Activated B cell treated with CpG ODN at 0.5 μM for 24 hours (primary cell): ENCODE data around the gene KCNQ1. TPM values are rescaled to one million over a fixed set of nuclear protein-coding genes. Genes with fewer than 3 reads are reported as not detected.

Experiments
- ATAC-seq: fragments of 200-7000 bp; cut with Tn5 transposase; one replicate; pipeline ENCODE4 v1.10.0; 2021; ENCODE audit warnings: low read depth, mild to moderate bottlenecking, moderate library complexity
- CTCF ChIA-PET: fragments of 350-600 bp; sonication (Branson Sonifier 250); formaldehyde crosslinking; loops from one replicate; lab custom pipeline; 2021; ENCODE audit warnings: antibody characterized with exemption; lab: Charles Lee
- POLR2A ChIA-PET: fragments of 350-600 bp; sonication (Branson Sonifier 250); formaldehyde crosslinking; loops from one replicate; lab custom pipeline; 2021; ENCODE audit warnings: antibody characterized with exemption; lab: Charles Lee
- DNase-seq: peaks from one replicate; pipeline ENCODE4 v3.0.0; 2022
- H3K27ac Mint-ChIP-seq: one replicate; pipeline ENCODE4 v1.8.0; 2020; ENCODE audit warnings: mixed read lengths
- H3K27me3 Mint-ChIP-seq: one replicate; pipeline ENCODE4 v1.8.0; 2021; ENCODE audit warnings: mixed read lengths
- H3K36me3 Mint-ChIP-seq: one replicate; pipeline ENCODE4 v1.8.0; 2021; ENCODE audit warnings: low read depth, mixed read lengths
- H3K4me1 Mint-ChIP-seq: one replicate; pipeline ENCODE4 v1.8.0; 2021; ENCODE audit warnings: mixed read lengths
- H3K4me3 Mint-ChIP-seq: one replicate; pipeline ENCODE4 v1.8.0; 2020; ENCODE audit warnings: mild to moderate bottlenecking, mixed read lengths
- H3K9me3 Mint-ChIP-seq: one replicate; pipeline ENCODE4 v1.8.0; 2020; ENCODE audit warnings: mixed read lengths
- intact Hi-C: fragments of 100-400 bp; cut with micrococcal nuclease; formaldehyde crosslinking; loops from one replicate; pipeline ENCODE4 v1.15.1; 2024
- total RNA-seq: library from RNA; stranded (reverse); gene quantifications from 2 replicates; pipeline ENCODE4 v1.2.3, GENCODE V29; 2022
- TF ChIP-seq, protein P1 (sequence below): fragments of 200-600 bp; IDR thresholded peaks from one replicate; pipeline ENCODE4 v1.8.0; 2022; ENCODE audit warnings: antibody characterized with exemption, mild to moderate bottlenecking

Gene KCNQ1
- total RNA-seq, 1 donor from 2014 or later: 6.5 TPM

DNA sequence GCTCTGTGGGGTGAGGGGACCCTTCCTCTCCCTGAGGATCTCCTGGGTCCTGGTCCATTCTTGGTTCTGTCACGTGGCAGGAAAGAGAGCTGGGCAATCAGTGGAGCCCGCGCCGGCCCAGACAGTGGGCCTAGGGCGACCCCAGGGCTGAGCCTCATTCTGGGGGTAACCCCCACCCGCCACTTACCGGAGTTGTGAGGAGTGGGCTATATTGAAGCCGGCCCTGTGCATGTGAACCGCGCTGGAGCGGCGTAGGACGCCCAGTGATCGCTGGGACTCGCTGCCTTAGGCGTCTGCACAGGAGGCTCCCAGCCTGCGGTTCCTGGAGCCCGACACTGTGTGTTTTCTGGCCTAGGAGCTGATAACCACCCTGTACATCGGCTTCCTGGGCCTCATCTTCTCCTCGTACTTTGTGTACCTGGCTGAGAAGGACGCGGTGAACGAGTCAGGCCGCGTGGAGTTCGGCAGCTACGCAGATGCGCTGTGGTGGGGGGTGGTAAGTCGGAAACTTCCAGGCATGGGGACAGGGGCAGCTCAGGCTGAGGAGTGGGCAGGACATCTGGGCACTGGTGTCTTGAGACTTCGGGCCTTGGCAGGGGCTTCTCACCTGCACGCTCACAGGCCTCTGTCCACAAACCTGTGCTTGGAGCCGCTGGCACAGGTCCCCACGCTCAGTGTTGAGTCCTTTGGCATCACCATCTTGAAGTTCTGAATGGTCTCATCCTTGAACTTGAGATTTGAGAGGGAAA is 127.9 kb downstream of the KCNQ1 start:
- no peak overlapping the region for H3K27ac Mint-ChIP-seq
- H3K9me3 Mint-ChIP-seq: no peaks in the 10 kb centered on the region
- H3K27me3 Mint-ChIP-seq: no peaks in the 10 kb centered on the region
- no peak for ATAC-seq
- no peak for DNase-seq
- ChIA-PET CTCF (no interaction called here), POLR2A (no interaction called here)
- intact Hi-C loops: no loop called here
- peaks cover 17% of the 10 kb centered on the region for H3K36me3 Mint-ChIP-seq
- TF ChIP-seq, protein P1, sequence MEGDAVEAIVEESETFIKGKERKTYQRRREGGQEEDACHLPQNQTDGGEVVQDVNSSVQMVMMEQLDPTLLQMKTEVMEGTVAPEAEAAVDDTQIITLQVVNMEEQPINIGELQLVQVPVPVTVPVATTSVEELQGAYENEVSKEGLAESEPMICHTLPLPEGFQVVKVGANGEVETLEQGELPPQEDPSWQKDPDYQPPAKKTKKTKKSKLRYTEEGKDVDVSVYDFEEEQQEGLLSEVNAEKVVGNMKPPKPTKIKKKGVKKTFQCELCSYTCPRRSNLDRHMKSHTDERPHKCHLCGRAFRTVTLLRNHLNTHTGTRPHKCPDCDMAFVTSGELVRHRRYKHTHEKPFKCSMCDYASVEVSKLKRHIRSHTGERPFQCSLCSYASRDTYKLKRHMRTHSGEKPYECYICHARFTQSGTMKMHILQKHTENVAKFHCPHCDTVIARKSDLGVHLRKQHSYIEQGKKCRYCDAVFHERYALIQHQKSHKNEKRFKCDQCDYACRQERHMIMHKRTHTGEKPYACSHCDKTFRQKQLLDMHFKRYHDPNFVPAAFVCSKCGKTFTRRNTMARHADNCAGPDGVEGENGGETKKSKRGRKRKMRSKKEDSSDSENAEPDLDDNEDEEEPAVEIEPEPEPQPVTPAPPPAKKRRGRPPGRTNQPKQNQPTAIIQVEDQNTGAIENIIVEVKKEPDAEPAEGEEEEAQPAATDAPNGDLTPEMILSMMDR: no peak
- H3K4me1 Mint-ChIP-seq: no peaks in the 10 kb centered on the region
- no peak overlapping the region for H3K4me3 Mint-ChIP-seq

DNA sequence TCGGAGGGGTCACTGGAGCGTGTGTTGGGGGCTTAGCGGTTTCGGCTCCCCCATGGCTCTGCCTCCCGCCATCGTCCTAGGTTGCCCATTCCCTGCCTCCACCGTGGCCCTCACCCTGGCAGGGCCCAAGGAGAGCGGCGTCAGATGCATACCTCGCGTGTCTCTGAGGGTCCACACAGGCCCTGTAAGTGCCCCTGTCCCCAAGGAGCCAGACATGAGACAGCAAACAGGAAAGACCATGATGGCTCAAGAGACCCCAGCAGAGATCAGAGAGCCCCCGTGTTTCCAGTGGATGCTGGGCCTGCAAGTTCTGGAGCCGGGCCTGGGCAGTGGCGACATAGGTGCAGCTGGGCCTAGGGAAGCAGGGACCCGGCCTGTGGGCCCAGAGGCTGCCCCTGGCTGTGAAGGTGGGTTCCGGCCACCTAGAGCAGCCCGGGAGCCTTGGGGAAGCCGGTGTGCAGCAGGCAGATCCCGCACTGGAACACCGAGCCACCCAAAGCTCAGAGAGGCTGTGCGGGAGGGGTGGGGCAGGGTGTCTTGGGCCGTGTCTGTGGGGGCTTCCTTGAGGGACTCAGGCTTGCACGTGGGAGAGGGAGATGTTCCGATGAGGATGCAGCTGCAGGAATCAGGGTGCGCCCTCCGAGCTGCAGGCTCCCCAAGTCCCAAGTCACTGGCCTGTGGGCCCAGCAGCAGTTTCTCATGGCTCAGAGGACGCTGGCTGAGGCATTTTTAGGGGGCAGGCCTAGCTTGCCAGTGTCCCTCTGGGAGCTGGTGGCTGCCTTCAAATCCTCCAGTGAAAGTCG is 128.6 kb downstream of the KCNQ1 start:
- Mint-ChIP-seq H3K4me1 (no peaks in the 10 kb centered on the region), H3K36me3 (peaks cover 17% of the 10 kb centered on the region), H3K27ac (no peak overlapping the region), H3K9me3 (no peaks in the 10 kb centered on the region), H3K27me3 (no peaks in the 10 kb centered on the region), H3K4me3 (no peak overlapping the region)
- CTCF ChIA-PET: no interaction called here
- TF ChIP-seq, protein P1: no peak
- ATAC-seq (no peak), DNase-seq (no peak)
- POLR2A ChIA-PET: no interaction called here
- intact Hi-C loops: no loop called here

DNA sequence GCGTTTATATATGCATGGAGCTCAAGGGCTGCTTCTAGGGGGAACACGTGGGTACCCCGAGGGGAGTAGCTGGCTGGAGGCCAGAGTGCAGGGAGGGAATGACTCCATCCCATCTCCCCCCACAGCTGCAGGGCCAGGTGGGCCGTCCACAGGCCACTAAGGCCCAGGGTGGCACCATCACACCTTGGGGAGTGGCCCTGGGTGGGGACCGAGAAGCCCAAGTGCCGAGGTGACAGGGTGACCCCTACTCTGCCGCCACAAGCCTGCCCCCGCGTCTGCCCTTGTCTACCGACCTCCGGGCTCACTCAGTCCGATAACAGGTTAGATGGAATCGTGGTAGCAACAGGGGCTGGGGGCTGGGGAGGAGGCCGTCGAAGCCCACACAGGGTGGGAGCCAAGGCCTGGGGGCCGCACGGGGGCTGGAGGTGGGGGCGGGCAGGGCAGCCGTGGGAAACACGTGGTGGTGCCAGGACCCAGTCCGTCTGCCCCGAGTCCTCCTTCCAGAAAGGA is 129.3 kb downstream of the KCNQ1 start:
- no peak overlapping the region for H3K27ac Mint-ChIP-seq
- ATAC-seq (no peak), DNase-seq (peak; percentile 9)
- CTCF ChIA-PET: no interaction called here
- intact Hi-C loops: no loop called here
- H3K27me3 Mint-ChIP-seq: no peaks in the 10 kb centered on the region
- no peaks in the 10 kb centered on the region for H3K9me3 Mint-ChIP-seq
- no peak overlapping the region for H3K4me3 Mint-ChIP-seq
- TF ChIP-seq, protein P1: no peak
- peaks cover 17% of the 10 kb centered on the region for H3K36me3 Mint-ChIP-seq
- POLR2A ChIA-PET: no interaction called here
- H3K4me1 Mint-ChIP-seq: no peaks in the 10 kb centered on the region

DNA sequence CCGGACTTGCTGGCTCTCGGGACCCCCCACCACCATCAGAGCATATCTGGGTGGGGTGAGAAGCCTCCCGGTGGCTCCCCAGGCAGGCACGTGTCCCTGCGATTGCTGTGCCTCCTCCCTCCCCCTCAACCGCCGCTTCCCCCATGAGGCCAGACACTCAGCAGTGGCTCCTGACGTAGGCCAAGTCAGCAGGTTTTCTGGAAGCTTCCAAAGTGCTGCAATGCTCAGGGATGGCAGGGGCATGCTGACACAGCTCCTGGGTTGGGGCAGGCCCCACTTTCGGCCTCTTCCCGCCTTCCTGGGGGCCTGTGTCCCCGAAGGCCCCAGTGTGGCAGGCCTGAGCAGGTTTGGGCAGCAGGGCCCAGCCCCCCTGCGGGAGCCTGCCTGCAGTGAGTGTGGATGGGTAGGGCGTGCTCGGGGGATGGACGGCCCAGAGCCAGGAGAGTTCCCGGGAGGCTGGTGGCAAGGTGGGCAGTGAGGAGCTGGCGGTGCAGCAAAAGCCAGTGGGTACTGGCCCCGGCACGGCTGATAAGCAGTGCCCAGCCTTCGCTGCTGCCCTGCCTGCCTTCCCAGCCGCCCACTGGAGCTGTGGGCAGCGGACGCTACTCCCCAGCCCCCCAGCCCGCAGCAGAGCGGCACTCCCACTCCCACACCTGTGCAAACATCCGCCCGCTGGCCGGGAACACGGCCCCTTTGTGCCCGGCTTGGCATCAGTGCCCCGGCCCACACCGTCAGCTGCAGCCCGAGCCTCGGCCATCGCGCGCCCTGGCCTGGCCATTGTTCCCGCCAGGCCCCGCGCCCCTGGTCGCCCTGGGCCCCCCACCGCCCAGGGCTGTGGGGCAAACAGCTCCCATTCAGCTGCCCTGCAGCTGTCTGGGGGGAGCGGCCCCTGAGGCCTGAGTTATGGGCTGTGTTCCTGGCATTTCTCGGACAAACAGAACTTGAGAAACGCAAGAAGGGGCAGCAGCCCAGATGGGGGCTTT is 130.0 kb downstream of the KCNQ1 start:
- Mint-ChIP-seq H3K27ac (no peak overlapping the region), H3K27me3 (no peaks in the 10 kb centered on the region), H3K9me3 (no peaks in the 10 kb centered on the region), H3K4me3 (no peak overlapping the region), H3K36me3 (peaks cover 17% of the 10 kb centered on the region), H3K4me1 (no peaks in the 10 kb centered on the region)
- ChIA-PET CTCF (no interaction called here), POLR2A (no interaction called here)
- DNase-seq: no peak
- TF ChIP-seq, protein P1: no peak
- no peak for ATAC-seq
- intact Hi-C loops: no loop called here
